ENCODE measurements around the gene CLEC16A.

CLEC16A gene

DNA sequence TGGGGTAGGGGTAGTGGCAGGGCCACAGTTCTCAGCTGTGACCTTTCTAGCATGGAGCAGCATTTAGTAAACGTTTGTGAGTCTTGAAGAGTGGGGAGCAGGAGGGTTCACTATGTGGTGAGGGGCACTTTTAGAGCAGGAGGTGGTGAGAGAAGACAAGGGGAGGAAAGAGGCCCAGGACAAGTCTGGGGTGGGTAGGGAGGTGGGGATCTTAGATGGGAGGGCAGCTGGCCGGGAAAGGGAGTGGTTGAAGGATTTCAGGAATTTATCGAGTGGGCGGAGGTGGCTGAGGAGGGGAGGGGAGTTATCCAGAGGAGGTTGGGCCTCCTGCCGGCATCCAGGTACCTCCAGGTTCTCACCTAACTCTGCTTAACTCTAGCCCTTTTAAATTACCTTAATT, 1.9 kb downstream of the CLEC16A start:
- no peak overlapping the region for H3K9ac ChIP-seq (ENCODE audit: low read length)

DNA sequence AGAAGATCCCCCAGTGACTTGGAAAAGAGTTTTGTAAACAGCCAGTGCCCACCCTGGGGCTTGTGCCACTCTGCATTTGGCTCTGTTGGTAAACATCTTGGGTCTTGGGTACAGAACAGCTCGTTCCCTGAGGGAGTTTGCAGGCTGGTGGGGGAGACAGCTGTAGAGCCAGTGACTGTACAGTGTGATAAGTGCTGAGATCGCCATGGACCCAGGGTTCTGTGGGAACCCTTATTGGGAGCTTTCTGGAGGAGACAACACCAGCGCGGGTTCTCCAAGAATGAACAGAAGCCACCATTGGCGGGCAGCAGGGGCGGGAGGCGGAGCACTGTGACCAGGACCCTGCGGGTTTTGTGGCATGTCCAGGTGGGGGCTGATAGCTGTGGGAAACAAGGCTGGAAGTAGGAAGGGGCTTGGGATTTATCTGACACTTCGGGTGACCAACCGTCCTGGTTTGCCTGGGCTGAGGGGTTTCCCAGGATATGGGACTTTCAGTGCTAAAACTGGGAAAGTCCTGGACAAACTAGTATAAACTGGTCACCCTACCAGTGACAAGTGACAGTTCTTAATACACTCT, 2.9 kb downstream of the CLEC16A start:
- H3K9ac ChIP-seq (ENCODE audit: low read length) = no peak overlapping the region
- H3K4me1 ChIP-seq (ENCODE audit: control insufficient read depth, insufficient read depth, low read length) = peaks cover 24% of the 10 kb centered on the region
- H3K9me3 ChIP-seq (ENCODE audit: control insufficient read depth, low read length) = no peaks in the 10 kb centered on the region
- H3K4me3 ChIP-seq (ENCODE audit: low read length) = no peak overlapping the region
- no peaks in the 10 kb centered on the region for H3K36me3 ChIP-seq (ENCODE audit: control insufficient read depth, insufficient read depth, low read length)
- no peaks in the 10 kb centered on the region for H3K27me3 ChIP-seq (ENCODE audit: control insufficient read depth, insufficient read depth, low read length)

More for the DNA sequence above, 1.9 kb downstream of the CLEC16A start:
- no peaks in the 10 kb centered on the region for H3K27me3 ChIP-seq (ENCODE audit: control insufficient read depth, insufficient read depth, low read length)
- H3K4me3 ChIP-seq (ENCODE audit: low read length) = no peak overlapping the region
- no peaks in the 10 kb centered on the region for H3K36me3 ChIP-seq (ENCODE audit: control insufficient read depth, insufficient read depth, low read length)
- H3K9me3 ChIP-seq (ENCODE audit: control insufficient read depth, low read length) = no peaks in the 10 kb centered on the region
- peaks cover 25% of the 10 kb centered on the region for H3K4me1 ChIP-seq (ENCODE audit: control insufficient read depth, insufficient read depth, low read length)

DNA sequence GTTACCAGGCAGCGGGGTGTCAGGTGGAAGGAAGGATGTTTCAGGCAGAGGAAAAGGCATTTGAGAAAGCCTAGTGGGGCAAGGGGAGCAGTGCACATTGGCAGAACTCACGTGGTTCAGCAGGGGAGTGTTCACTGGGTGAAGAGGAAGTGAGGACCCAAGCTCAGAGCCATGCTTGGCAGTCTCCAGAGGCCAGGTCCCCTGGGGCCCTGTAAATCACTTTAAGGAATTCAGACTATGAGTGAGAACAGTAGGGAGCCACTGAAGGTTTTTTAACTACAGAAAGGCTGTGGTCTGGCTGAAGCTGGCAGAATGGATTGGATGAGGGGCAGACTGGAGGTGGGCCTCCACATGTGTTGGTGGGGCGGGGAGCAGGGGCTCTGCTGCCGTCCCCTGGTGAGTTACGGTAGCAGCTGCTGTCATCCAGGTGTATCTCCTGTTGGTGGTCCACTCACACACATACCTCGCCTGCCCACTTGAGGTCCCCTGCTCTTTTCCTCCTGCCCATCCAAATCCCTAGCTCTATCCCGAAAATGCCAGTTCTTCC, 5.1 kb downstream of the CLEC16A start:
- no peaks in the 10 kb centered on the region for H3K27me3 ChIP-seq (ENCODE audit: control insufficient read depth, insufficient read depth, low read length)
- no peaks in the 10 kb centered on the region for H3K36me3 ChIP-seq (ENCODE audit: control insufficient read depth, insufficient read depth, low read length)
- no peak overlapping the region for H3K4me3 ChIP-seq (ENCODE audit: low read length)
- H3K9ac ChIP-seq (ENCODE audit: low read length) = no peak overlapping the region
- peaks cover 22% of the 10 kb centered on the region for H3K4me1 ChIP-seq (ENCODE audit: control insufficient read depth, insufficient read depth, low read length)
- H3K9me3 ChIP-seq (ENCODE audit: control insufficient read depth, low read length) = no peaks in the 10 kb centered on the region

DNA sequence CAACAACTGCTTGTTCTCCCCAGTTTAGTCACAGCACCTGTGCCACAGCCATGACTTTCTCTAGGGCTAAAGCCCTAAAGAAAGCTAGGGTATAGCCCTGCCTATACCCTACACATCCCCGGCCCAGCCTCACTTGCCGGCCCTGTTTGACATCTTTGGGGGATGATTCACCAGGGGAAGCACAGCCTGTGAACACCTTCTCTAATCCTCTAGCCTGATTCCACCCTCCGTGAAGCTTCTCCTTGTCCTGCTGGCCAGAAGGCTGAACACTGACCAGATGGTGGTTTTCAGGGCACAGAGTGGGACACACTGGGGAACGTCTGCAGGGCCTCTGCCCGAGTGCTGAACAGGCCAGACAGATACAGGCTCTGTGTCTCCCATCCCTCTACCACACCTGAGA, 6.0 kb downstream of the CLEC16A start:
- H3K4me1 ChIP-seq (ENCODE audit: control insufficient read depth, insufficient read depth, low read length) = peaks cover 18% of the 10 kb centered on the region
- no peak overlapping the region for H3K9ac ChIP-seq (ENCODE audit: low read length)

DNA sequence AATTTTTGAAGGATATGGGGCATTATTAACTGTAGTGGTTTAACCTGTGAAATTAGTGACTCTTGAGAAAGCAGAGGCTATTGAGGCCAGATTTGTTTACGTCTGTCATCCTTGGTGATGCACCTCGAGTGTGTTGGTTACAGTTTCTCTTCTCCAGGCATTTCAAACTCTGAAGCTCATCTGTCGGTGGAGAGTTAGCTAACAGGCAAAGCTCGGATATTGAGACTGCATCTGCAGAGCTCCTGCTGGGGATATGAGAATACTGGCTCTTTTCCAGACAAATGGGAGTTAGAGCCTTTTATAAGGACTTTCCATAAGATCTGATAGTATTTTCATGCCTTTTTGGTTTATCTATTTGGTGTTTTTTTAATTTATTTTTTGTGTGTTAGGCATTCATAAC, 6.7 kb downstream of the CLEC16A start:
- no peaks in the 10 kb centered on the region for H3K36me3 ChIP-seq (ENCODE audit: control insufficient read depth, insufficient read depth, low read length)

More for the DNA sequence above, 6.0 kb downstream of the CLEC16A start:
- no peaks in the 10 kb centered on the region for H3K9me3 ChIP-seq (ENCODE audit: control insufficient read depth, low read length)
- no peaks in the 10 kb centered on the region for H3K36me3 ChIP-seq (ENCODE audit: control insufficient read depth, insufficient read depth, low read length)
- H3K27me3 ChIP-seq (ENCODE audit: control insufficient read depth, insufficient read depth, low read length) = no peaks in the 10 kb centered on the region
- no peak overlapping the region for H3K4me3 ChIP-seq (ENCODE audit: low read length)

DNA sequence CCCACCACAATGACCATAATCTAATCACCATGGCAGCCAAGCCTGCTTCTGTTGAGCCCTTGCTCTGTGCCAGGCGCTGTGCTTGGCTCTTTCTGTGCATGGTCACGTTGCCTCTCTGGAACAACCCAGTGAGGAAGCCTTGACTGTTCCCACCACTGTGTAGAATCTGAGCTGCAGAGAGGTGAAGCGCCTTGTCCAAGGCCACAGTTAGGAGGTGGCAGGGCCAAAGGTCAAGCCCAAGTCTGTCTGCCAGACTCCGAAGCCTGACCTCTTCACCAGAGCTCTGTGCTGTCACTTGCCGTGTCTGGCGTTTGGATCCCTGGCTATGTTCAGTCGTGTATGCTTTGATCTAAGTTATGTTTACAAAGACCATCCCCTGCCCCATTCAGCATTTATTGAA, 10.5 kb downstream of the CLEC16A start:
- Histone ChIP-seq H3K4me3 (ENCODE audit: low read length) (no peak overlapping the region), H3K27me3 (ENCODE audit: control insufficient read depth, insufficient read depth, low read length) (no peaks in the 10 kb centered on the region), H3K9ac (ENCODE audit: low read length) (no peak overlapping the region)

More for the DNA sequence above, 6.7 kb downstream of the CLEC16A start:
- no peak overlapping the region for H3K4me3 ChIP-seq (ENCODE audit: low read length)
- peaks cover 11% of the 10 kb centered on the region for H3K4me1 ChIP-seq (ENCODE audit: control insufficient read depth, insufficient read depth, low read length)
- H3K9ac ChIP-seq (ENCODE audit: low read length) = no peak overlapping the region
- no peaks in the 10 kb centered on the region for H3K27me3 ChIP-seq (ENCODE audit: control insufficient read depth, insufficient read depth, low read length)
- H3K9me3 ChIP-seq (ENCODE audit: control insufficient read depth, low read length) = no peaks in the 10 kb centered on the region

DNA sequence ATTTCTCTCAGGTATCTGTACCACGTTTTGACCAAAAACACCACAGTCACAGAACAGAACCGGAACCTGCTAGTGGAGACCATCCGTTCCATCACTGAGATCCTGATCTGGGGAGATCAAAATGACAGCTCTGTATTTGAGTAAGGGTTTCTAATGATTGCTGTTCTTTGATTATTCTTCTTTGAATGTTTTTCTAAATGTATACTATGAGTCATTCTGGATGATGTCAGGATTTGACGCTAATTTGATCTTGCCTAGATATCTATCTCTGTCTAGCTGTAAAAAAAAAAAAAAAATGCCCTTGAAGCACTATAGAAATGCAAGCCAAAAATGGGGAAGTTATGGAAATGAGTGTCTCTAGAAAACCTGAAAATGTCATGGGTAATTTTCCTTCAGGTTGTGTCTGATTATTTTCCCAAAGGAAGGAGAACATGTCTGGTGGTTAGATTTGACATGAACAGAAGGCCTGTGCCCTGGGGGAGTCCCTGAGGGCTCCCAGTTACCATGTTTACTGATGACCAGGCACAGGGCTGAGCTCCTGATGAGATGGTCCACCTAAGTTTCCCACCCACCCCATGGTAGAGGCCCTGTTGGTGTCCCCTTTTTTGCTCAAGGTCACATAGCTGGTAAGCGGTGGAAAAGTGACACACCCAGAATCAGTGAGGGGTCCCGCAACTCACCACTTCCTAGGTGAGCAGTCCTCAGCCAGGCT, 13.6 kb downstream of the CLEC16A start:
- no peaks in the 10 kb centered on the region for H3K27me3 ChIP-seq (ENCODE audit: control insufficient read depth, insufficient read depth, low read length)
- H3K36me3 ChIP-seq (ENCODE audit: control insufficient read depth, insufficient read depth, low read length) = no peaks in the 10 kb centered on the region

More for the DNA sequence above, 10.5 kb downstream of the CLEC16A start:
- no peaks in the 10 kb centered on the region for H3K36me3 ChIP-seq (ENCODE audit: control insufficient read depth, insufficient read depth, low read length)
- H3K9me3 ChIP-seq (ENCODE audit: control insufficient read depth, low read length) = no peaks in the 10 kb centered on the region
- H3K4me1 ChIP-seq (ENCODE audit: control insufficient read depth, insufficient read depth, low read length) = peaks cover 7% of the 10 kb centered on the region

DNA sequence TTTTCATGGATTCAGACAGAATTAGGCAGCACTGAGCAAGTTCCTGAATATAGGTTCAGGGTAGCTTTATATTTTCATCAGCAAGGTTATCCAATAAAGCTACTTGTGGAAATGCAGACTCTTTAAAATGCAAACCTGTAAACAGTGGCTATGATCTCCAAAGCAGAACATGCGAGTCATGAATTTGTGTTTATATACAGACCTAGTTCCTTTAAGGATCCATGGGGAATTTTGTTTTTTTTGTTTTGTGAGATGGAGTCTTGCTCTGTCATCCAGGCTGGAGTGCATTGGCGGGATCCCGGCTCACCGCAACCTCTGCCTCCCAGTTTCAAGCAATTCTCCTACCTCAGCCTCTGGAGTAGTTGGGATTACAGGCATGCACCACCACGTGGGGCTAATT, 14.8 kb downstream of the CLEC16A start:
- peaks cover 4% of the 10 kb centered on the region for H3K4me1 ChIP-seq (ENCODE audit: control insufficient read depth, insufficient read depth, low read length)
- H3K36me3 ChIP-seq (ENCODE audit: control insufficient read depth, insufficient read depth, low read length) = peaks cover 9% of the 10 kb centered on the region
- no peaks in the 10 kb centered on the region for H3K27me3 ChIP-seq (ENCODE audit: control insufficient read depth, insufficient read depth, low read length)
- no peaks in the 10 kb centered on the region for H3K9me3 ChIP-seq (ENCODE audit: control insufficient read depth, low read length)
- no peak overlapping the region for H3K9ac ChIP-seq (ENCODE audit: low read length)
- no peak overlapping the region for H3K4me3 ChIP-seq (ENCODE audit: low read length)

More for the DNA sequence above, 13.6 kb downstream of the CLEC16A start:
- Histone ChIP-seq H3K4me1 (ENCODE audit: control insufficient read depth, insufficient read depth, low read length) (peaks cover 7% of the 10 kb centered on the region), H3K9ac (ENCODE audit: low read length) (no peak overlapping the region), H3K4me3 (ENCODE audit: low read length) (no peak overlapping the region), H3K9me3 (ENCODE audit: control insufficient read depth, low read length) (no peaks in the 10 kb centered on the region)

DNA sequence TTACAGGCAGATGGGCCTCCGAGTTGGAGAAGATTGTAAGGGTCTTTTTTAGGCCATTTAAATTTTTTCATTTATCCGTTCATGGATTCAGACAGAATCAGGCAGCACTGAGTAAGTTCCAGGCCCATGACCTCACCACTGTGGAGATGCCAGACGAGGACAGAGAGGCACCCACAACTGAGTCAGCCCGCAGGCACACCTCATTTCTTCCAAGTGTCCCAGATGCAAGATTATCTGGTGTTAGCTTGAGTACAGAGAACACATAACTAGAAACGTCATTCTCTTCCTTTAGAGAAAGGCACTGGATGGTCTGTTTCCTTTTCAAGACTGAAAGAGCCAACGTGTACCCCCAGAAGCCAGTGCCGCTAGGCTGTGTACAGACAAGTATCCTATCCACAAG, 16.9 kb downstream of the CLEC16A start:
- no peak overlapping the region for H3K9ac ChIP-seq (ENCODE audit: low read length)

DNA sequence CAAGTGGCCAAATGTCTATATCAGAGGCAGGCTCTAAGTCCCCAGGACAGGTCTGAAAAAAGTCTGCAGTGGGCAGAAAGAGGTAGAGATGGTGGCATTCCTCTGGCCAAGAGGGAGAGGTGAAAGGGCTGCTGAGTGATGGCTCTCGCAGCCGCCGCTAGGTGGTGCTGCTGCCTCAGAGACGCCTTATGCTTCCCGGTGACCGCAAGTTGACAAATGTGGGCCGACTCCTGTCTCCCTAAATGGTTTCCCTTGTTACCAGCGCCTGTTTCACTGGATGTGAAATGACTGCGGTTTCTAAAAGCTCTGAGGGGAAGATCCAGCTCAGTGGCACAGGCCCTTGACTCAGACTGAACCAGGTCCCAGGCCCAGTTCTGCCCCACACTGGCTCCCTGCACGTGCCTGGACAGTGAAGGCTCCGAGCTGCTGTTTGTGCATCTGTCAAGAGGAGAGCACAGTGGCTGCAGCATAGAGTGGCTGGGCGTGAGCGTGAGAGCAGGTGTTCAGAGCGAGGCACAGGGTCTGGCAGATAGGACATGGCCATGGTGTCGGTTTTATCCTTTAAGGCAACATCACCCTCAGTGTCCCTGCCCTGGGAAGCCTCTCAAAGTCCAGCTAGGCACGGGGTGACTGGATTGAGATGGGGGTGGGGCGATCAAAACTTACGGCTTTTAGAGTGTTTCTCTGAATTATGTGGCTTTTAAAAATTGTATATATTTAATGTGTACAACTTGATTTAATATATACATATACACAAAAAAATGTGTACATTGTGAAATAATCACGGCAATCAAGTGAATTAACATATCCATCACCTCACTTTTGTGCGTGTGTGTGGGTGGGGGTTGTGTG, 19.9 kb downstream of the CLEC16A start:
- Histone ChIP-seq H3K9me3 (ENCODE audit: control insufficient read depth, low read length) (no peaks in the 10 kb centered on the region), H3K9ac (ENCODE audit: low read length) (no peak overlapping the region), H3K4me3 (ENCODE audit: low read length) (no peak overlapping the region), H3K4me1 (ENCODE audit: control insufficient read depth, insufficient read depth, low read length) (peaks cover 5% of the 10 kb centered on the region), H3K36me3 (ENCODE audit: control insufficient read depth, insufficient read depth, low read length) (peaks cover 9% of the 10 kb centered on the region), H3K27me3 (ENCODE audit: control insufficient read depth, insufficient read depth, low read length) (no peaks in the 10 kb centered on the region)

More for the DNA sequence above, 16.9 kb downstream of the CLEC16A start:
- Histone ChIP-seq H3K27me3 (ENCODE audit: control insufficient read depth, insufficient read depth, low read length) (no peaks in the 10 kb centered on the region), H3K4me1 (ENCODE audit: control insufficient read depth, insufficient read depth, low read length) (peaks cover 5% of the 10 kb centered on the region), H3K36me3 (ENCODE audit: control insufficient read depth, insufficient read depth, low read length) (peaks cover 9% of the 10 kb centered on the region), H3K9me3 (ENCODE audit: control insufficient read depth, low read length) (no peaks in the 10 kb centered on the region), H3K4me3 (ENCODE audit: low read length) (no peak overlapping the region)

DNA sequence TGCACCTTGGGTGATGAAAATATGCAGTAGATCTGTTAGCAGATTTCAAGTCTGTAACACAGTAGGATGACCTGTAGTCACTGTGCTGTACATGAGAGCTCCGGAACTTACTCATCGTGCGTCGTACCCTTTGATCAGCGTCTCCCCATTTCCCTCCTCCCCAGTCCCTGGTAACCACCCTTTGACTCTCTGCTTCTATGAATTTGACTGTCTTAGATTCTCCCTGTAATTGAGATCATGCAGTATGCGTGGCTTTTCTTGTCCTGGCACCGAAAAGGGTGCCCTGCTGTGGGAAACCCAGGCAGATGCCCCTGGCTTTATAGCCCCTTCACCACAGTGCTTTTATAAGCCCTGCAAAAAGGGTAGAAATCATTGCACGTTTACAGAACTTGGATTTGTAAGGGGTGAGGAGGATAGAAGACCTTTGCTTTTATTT, 20.5 kb downstream of the CLEC16A start:
- H3K27me3 ChIP-seq (ENCODE audit: control insufficient read depth, insufficient read depth, low read length) = no peaks in the 10 kb centered on the region
- H3K4me3 ChIP-seq (ENCODE audit: low read length) = no peak overlapping the region
- H3K9ac ChIP-seq (ENCODE audit: low read length) = no peak overlapping the region
- H3K9me3 ChIP-seq (ENCODE audit: control insufficient read depth, low read length) = no peaks in the 10 kb centered on the region
- peaks cover 5% of the 10 kb centered on the region for H3K4me1 ChIP-seq (ENCODE audit: control insufficient read depth, insufficient read depth, low read length)
- peaks cover 9% of the 10 kb centered on the region for H3K36me3 ChIP-seq (ENCODE audit: control insufficient read depth, insufficient read depth, low read length)

Data from mucosa of stomach (tissue), 1 donor.